Measurements from ENCODE around the gene C3orf33.
"Not testable (repeated sequence)": the region's sequence is repeated elsewhere in the genome, so short reads cannot be mapped to it uniquely, and the experiment has no call there.

Gene C3orf33

GRCh38 chr3:155805802-155806618 is at the start of gene C3orf33:
Gene C3orf33, minus strand, starts transcription at chr3:155806278. Its CDS starts 26 bp downstream, at chr3:155806252.
- DNase-seq (ENCODE audit: low spot score) = peak; percentile 80

GRCh38 chr3:155854141-155854940 is 48.3 kb upstream of the C3orf33 start, which contains the start of gene SLC33A1:
Gene SLC33A1, minus strand, starts transcription at chr3:155854427. Its CDS starts 430 bp downstream, at chr3:155853997.
- peak; percentile 99 for DNase-seq (ENCODE audit: low spot score)

GRCh38 chr3:155853214-155854140 is 47.4 kb upstream of the C3orf33 start:
- no peak for DNase-seq (ENCODE audit: low spot score)

GRCh38 chr3:155852341-155852740 is 46.3 kb upstream of the C3orf33 start:
- DNase-seq (ENCODE audit: low spot score) = no peak

- DNase-seq (ENCODE audit: low spot score) = not testable (repeated sequence)
Measured at GRCh38 chr3:155849404-155849803, 43.3 kb upstream of the C3orf33 start.

GRCh38 chr3:155847993-155848392 is 41.9 kb upstream of the C3orf33 start:
- DNase-seq (ENCODE audit: low spot score) = no peak

GRCh38 chr3:155846119-155846518 is 40.0 kb upstream of the C3orf33 start:
- no peak for DNase-seq (ENCODE audit: low spot score)

- no peak for DNase-seq (ENCODE audit: low spot score)
Measured at GRCh38 chr3:155843569-155843968, 37.5 kb upstream of the C3orf33 start.

GRCh38 chr3:155835341-155836071 is 29.4 kb upstream of the C3orf33 start:
- DNase-seq (ENCODE audit: low spot score) = no peak

- not testable (repeated sequence) for DNase-seq (ENCODE audit: low spot score)
Measured at GRCh38 chr3:155828490-155829098, 22.5 kb upstream of the C3orf33 start.

GRCh38 chr3:155815030-155815545 is 9.0 kb upstream of the C3orf33 start:
- no peak for DNase-seq (ENCODE audit: low spot score)

- DNase-seq (ENCODE audit: low spot score) = not testable (repeated sequence)
Measured at GRCh38 chr3:155813224-155813623, 7.1 kb upstream of the C3orf33 start.

GRCh38 chr3:155809181-155809580 is 3.1 kb upstream of the C3orf33 start:
- no peak for DNase-seq (ENCODE audit: low spot score)

GRCh38 chr3:155807823-155808222 is 1.7 kb upstream of the C3orf33 start:
- no peak for DNase-seq (ENCODE audit: low spot score)

GRCh38 chr3:155805204-155805801 is 775 bp downstream of the C3orf33 start:
- peak; percentile 24 for DNase-seq (ENCODE audit: low spot score)

- DNase-seq (ENCODE audit: low spot score) = no peak
Measured at GRCh38 chr3:155804323-155804722, 1.8 kb downstream of the C3orf33 start.

GRCh38 chr3:155792532-155792931 is 13.5 kb downstream of the C3orf33 start:
- no peak for DNase-seq (ENCODE audit: low spot score)

GRCh38 chr3:155791190-155791589 is 14.9 kb downstream of the C3orf33 start:
- DNase-seq (ENCODE audit: low spot score) = no peak

GRCh38 chr3:155790272-155790925 is 15.7 kb downstream of the C3orf33 start:
- DNase-seq (ENCODE audit: low spot score) = no peak

Data from CD4-positive, alpha-beta T cell treated with Interleukin-15 for 4 hours (primary cell).